Stimulated activated CD4-positive, alpha-beta T cell treated with anti-CD3 and anti-CD28 coated beads, Interleukin-2, amount 100 ng/mL, for 48 hours (primary cell): ENCODE results near the gene XNDC1N.
"Not testable (repeated sequence)": the region's sequence is repeated elsewhere in the genome, so short reads cannot be mapped to it uniquely, and the experiment has no call there.

Experiments used
- DNase-seq, 2 donors: peaks; one replicate each; pipeline ENCODE4 v3.0.0-alpha.2; 2020

XNDC1N gene

DNA sequence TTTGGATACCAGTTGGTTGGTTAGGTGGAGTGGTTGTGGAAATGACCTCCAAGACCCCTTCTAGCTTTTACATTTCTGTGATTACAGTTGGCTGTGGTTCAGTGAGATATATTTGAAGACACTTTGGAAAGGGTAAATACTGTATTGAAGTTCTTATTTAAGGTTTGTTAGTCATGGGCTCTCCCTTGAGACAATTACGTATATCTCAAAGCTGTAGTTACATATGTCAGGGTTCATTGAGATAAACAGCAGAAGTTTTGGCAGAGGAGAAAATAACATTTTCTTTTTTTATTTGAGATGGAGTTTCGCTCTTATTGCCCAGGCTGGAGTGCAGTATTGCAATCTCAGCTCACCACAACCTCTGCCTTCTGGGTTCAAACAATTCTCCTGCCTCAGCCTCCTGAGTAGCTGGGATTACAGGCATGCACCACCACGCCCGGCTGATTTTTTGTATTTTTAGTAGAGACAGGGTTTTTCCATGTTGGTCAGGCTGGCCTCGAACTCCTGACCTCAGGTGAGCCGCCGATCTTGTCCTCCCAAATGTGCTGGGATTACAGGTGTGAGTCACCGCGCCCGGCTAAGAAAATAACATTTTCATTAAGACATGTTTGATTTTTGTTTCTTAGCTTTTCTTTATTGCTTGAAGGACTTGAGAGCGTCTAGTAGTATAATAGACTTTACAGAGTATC lies 2.3 kb upstream of the XNDC1N start:
- DNase-seq, result peak in 1 of 2 donors; percentile 18

DNA sequence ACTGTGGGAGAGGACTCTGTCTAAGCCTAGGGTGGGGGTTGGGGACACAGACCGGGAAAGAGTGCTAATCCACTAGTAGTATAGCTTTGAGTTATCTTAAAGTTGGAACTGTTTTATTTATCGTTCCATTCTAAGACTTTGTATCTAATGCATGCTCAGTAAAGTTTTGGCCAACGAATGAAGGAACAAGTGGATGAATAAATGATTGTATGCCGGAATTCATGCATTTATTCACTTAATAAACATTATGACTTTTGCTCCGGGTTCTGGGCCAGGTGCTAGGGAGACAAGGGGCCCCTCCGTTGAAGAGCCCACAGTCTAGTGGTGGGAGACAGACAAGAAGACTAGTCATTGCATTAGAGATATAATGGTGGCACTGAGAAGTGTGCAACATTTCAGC lies 1.1 kb upstream of the XNDC1N start:
- DNase-seq, result no peak

DNA sequence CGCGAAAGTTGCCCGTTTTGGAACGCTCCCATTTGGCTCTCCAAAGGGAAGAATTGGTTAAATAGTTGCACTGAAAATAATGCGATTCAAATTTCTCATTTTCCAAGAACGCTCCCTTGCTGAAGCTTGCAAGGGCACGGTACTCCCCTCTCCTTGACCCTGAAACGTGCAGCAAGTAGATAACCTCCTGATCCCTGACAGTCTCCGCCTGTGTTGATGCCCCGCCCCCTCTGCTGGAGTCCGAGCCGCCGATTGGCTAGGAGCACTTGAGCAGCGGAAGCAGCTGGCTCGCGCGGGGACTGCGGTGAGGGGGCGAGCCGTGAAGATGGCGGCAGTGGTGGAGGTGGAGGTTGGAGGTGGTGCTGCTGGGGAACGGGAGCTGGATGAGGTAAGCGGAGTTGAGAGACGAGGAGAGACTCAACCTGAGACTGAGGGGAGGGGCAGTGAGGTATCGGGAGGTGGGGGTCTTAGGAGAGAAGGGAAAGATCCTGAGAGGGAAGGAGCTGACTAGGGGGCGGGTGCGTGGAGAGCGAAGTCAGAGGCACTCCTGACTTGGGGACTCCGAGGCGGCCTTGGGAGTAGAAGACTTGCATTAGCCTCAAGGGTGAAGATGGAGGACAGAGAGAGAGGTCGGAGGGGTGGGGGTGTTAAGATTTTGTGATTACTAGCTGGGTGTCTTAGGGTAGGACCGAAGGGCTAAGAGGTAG lies 496 bp upstream of the XNDC1N start, which contains the start of gene RNF121:
TSS of gene RNF121 (plus strand) at position 310 of the 707 bp plus-strand sequence. CDS start at position 326, 16 bp downstream.
- peak; percentile 96 for DNase-seq

DNA sequence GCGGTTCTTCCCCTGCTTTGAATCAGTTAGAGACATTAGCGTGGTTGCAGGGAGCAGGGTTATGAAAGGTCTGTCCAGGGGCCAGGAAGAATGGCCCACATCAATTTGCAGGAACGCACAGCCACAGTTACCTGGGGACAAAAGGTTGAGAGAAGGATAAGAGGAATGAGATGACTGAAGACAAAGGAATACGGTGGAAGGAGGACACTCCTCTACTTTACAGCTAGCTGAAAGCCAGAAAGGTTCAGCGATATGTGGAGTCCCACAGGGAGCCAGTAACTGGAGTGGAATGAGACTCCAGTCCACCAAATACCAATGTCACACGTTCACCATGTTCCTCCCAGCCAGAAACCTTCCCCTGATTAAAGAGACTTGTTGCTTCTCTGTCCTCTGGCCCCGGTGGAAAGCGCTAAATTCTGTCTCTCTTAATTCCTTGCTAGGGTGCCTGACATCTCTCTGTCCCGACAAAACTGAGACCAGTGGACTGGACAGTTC lies 10.7 kb downstream of the XNDC1N start:
- DNase-seq, result no peak

DNA sequence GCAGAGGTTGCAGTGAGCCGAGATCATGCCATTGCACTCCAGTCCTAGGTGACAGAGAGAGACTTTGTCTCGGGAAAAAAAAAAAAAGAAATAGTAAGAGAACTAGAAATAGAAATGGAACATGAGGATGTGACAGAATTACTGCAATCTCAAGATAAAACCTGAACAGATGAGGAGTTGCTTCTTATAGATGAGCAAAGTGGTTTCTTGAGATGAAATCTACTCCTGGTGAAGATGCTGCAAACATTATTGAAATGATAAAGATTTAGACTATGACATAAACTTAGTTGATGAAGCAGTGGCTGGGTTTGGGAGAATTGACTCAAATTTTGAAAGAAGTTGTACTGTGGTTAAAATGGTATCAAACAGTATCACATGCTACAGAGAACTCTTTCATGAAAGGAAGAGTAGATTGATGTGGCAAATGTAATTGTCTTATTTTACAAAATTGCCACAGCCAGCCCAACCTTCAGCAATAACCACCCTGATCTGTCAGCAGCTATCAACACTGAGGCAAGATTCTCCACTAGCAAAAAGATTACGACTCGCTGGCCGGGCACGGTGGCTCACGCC lies 13.7 kb downstream of the XNDC1N start:
- no peak for DNase-seq

DNA sequence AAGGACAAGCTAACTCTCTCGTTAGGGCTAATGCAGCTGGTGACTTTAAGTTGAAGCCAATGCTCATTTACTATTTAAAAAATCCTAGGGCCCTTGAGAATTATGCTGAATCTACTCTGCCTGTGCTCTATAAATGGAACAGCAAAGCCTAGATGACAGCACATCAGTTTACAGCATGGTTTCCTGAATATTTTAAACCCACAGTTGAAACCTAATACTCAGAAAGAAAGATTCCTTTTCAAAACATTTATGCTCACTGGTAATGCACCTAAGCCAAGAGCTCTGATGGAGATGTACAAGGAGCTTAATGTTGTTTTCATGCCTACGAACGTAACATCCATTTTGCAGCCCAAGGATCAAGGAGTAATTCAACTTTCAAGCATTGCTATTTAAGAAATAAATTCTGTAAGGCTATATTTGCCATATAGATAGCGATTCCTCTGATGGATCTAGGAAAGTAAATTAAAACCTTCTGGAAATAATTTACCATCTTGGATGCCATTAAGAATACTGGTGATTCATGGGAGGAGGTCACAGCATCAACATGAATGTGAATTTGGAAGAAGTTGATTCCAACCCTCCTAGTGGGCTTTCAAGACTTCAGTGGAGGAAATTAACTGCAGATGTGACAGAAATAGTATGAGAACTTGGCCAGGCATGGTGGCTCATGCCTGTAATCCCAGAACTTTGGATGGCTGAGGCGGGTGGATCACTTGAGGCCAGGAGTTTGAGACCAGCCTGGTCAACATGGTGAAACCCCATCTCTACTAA lies 14.5 kb downstream of the XNDC1N start:
- no peak for DNase-seq

DNA sequence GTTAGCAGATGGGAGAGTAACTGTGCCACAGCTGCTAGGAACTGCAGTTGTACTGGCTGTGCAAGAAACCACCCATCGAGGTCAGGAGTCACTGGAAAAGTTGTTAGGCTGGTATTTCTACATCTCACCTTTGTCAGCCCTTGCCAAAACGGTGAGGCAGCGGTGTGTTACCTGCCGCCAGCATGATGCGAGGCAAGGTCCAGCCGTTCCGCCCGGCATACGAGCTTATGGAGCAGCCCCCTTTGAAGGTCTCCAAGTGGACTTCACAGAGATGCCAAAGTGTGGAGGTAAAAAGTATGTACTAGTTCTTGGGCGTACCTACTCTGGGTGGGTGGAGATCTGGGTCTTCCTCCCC lies 16.4 kb downstream of the XNDC1N start:
- not testable (repeated sequence) for DNase-seq

DNA sequence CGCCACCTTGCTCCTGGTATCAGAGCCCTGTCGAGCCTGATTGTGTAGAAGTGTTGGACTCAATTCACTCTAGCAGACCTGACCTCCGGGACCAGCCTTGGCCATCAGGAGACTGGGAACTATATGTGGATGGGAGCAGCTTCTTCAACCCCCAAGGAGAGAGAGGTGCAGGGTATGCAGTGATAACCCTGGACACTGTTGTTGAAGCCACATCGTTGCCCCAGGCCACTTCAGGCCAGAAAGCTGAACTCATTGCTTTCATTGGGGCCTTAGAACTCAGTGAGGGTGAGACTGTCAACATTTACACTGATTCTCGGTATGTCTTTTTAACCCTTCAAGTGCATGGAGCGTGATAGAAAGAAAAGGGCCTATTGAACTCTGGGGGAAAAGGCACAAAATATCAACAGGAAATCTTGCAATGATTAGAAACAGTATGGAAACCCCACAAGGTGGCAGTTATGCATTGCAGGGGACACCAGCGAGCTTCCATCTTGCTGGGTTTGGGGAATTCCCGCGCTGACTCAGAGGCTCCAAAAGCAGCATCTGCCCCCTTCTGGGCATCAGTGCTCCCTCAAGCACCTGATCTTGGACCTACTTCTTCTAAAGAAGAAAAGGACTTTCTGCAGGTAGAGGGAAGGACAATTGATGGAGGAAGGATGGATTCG lies 16.9 kb downstream of the XNDC1N start:
- DNase-seq, result peak; percentile 40 to 68

DNA sequence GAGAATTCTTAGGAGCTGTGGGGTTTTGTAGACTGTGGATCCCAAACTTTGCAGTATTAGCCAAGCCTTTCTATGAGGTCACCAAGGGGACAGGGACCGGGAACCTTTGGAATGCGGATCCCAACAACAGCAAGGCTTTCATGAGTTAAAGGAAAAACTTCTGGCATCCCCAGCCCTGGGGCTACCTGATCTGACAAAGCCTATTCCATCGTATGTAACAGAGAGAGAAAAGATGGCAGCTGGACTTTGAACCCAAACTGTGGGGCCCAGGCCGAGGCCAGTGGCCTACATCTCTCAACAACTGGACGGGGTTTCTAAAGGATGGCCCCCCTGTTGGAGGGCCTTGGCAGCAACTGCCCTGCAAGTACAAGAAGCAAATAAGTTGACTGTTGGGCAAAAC lies 17.6 kb downstream of the XNDC1N start:
- not testable (repeated sequence) for DNase-seq

DNA sequence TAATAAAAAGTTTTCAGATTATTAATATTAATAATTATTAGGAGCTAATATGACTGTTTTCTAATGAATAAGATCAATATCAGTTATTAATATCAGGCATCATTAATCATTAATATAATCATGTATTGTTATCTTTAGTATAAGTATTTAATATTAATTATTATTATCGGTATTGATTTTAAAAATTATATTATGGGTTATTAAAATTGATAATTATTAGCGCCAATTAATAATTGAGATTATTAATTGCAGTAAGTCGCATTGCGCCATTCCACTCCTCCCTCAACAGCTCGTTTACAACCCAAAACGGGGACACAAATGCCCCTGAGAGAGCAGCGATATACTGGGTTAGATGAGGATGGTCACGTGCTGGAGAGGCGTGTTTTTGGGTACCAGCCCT lies 20.2 kb downstream of the XNDC1N start:
- no peak for DNase-seq

DNA sequence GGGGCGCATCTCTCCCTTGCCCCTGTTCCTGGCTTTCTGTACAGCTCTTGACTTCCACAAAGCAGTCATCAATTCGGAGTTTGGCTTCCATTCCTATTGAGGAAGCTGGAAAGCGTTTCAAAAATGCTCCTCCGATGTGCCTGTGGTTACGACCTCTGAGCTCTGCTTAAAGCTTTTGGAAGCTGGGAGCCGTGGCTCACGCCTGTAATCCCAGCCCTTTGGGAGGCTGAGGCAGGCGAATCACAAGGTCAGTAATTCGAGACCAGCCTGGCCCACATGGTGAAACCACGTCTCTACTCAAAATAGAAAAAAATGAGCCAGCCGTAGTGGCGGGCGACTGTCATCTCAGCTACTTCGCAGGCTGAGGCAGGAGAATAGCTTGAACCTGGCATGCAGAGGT lies 27.3 kb downstream of the XNDC1N start:
- not testable (repeated sequence) for DNase-seq

DNA sequence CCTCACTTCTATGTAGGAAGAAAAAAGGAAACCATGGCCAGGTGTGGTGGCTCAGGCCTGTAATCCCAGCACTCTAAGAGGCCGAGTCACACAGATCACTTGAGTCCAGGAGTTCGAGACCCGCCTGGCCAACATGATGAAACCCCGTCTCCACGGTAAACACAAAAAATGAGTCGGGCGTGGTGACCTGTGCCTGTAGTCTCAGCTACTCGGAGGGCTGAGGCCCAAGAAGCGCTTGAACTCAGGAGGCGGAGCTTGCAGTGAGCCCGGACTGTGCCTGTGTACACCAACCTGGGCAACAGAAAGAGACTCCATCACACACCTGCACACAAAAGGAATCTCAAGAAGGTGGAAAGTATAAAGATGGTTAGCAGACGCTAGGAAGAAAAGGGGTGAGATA lies 32.4 kb downstream of the XNDC1N start:
- no peak for DNase-seq

DNA sequence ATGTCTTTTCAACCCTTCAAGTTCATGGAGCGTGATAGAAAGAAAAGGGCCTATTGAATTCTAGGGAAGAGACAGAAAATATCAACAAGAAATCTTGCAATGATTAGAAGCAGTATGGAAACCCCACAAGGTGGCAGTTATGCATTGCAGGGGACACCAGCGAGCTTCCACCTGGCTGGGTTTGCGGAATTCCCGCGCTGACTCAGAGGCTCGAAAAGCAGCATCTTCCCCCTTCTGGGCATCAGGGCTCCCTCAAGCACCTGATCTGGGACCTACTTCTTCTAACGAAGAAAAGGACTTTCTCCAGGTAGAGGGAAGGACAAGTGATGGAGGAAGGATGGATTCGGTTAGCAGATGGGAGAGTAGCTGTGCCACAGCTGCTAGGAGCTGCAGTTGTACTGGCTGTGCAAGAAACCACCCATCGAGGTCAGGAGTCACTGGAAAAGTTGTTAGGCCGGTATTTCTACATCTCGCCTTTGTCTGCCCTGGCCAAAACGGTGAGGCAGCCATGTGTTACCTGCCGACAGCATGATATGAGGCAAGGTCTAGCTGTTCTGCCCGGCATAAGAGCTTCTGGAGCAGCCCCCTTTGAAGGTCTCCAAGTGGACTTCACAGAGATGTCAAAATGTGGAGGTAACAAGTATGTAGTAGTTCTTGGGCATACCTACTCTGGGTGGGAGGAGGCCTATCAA lies 39.1 kb downstream of the XNDC1N start:
- DNase-seq, result not testable (repeated sequence)

DNA sequence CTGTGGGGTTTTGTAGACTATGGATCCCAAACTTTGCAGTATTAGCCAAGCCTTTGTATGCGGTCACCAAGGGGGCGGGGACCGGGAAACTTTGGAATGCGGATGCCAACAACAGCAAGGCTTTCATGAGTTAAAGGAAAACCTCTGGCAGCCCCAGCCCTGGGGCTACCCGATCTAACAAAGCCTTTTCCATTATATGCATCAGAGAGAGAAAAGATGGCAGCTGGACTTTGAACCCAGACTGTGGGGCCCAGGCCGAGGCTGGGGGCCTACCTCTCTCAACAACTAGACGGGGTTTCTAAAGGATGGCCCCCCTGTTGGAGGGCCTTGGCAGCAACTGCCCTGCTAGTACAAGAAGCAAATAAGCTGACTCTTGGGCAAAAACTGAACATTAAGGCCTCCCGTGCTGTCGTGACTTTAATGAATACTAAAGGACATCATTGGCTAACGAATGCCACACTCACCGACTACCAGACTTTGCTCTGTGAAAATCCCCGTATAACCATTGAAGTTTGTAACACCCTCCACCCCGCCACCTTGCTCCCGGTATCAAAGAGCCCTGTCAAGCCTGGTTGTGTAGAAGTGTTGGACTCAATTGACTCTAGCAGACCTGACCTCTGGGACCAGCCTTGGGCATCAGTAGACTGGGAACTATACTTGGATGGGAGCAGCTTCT lies 39.9 kb downstream of the XNDC1N start:
- DNase-seq, result not testable (repeated sequence)

DNA sequence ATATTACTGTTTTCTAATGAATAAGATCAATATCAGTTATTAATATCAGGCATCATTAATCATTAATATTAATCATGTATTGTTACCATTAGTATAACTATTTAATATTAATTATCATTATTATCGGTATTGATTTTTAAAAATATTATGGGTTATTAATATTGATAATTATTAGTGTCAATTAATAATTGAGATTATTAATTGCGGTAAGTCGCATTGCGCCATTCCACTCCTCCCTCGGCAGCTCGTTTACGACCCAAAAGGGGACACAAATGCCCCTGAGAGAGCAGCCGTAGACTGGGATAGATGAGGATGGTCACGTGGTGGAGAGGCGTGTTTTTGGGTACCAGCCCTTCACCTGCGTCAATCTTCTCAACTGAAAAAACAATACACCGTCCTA lies 42.6 kb downstream of the XNDC1N start:
- DNase-seq, result not testable (repeated sequence)
